Measurements from ENCODE around the gene SH2D2A. TPM values are rescaled to one million over a fixed set of nuclear protein-coding genes. Genes with fewer than 3 reads are reported as not detected.
A peak's percentile ranks its signal among the peaks of the same experiment; 100 is the strongest.

Gene SH2D2A
- total RNA-seq, 1 donor from 2014 or later, result 0.78 TPM

DNA sequence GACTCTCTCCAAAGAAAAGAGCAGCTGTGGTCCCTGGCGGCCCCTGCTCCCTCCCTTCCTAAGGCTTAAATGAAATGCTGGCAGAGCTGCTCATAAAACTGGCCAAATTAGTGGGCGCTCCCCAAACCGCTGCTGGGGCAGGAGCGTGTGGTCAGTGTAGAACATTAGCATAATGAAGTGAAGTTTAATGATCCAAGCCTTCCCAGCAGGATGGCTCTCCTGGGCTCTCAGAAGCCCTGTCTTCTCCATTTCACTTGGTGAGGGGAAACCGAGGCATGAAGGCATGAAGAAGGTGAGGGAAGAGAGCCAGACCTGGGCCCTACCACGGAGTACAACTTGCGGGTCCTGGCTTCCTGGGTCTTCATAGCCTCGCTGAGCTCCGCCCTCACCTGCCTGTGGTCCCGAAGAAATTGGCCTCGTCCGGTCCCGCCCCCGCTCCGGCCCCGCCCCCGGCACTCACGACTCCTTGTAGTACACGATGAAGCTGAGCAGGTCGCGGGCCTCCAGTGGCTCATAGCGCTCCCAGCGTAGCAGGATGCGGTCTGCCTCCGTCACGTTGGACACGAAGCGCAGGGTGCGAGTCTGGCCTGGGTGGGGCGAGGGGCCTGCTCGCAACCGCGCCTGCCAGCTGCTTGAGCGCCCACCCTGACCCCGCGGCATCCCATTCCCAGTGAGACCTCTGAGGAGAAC lies 32.0 kb upstream of the SH2D2A start:
- no peak for ATAC-seq

GRCh38 chr1:156847591-156848460 lies 31.2 kb upstream of the SH2D2A start:
- DNase-seq (ENCODE audit: low spot score) (no peak), ATAC-seq (no peak)

More for the DNA sequence above, 32.0 kb upstream of the SH2D2A start:
- DNase-seq (ENCODE audit: low spot score), result no peak

DNA sequence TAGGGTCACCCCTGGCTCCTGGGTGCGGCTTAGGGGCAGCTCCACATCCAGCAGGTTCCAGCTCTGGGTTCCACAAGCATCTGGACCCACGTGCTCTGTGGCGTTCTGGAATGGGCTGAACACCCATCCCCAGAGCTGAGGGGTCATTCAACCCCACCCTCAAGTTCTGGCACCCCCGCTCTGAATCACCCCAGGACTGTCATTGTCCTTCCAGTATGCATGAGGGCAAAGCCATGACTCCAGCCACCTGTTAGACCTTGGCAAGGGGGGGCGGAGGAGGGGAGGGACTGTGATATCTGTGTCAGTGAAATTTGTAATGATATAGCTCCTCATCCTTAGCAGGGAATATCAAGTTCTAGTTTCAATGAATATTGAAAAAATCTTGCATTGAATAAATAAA lies 30.0 kb upstream of the SH2D2A start:
- no peak for DNase-seq (ENCODE audit: low spot score)
- no peak for ATAC-seq

GRCh38 chr1:156845953-156846545 lies 29.4 kb upstream of the SH2D2A start:
- DNase-seq (ENCODE audit: low spot score) (no peak), ATAC-seq (no peak)

DNA sequence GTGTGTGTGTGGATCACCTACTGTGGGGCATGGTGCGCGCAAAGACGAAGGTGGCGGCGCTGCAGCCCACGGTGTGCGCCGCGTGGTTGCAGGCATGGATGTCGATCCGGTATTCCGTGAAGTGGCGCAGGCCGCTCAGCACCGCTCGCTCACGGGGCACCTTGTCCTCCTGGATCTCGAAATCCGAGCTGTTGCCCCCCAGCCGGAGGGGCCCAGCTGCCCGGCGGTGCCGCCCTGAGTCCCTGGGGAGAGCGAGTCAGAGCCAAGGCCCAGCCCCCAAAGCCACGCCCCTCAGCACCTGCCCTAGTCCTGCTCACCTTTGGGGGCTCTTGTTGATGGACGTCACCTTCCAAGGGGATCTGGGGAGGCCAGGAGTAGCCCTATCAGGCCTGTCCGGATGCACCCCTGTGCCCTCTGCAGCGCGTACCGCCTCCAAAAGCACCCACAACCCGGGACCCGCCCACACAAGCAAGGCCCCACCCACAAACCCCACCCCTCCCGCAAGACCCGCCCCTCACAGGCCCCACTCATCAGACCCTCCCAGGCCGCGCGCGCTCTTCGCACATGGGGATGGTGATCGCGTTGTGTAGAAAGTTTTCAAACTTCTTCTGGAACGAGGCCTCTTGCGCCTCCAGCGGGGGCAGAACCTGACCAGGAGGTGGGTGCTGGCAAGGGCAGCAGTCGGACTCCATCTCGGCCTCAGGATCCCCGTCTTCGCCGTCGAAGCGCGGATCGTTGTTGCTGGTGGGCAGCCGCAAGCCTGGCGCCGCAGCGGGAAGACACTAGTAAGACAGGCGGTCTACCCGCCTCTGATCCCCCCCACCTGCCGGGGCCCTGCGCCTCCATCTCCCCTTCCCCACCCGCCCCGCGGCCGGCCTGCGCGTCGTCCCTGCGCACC lies 28.7 kb upstream of the SH2D2A start:
- DNase-seq (ENCODE audit: low spot score), result no peak
- ATAC-seq, result no peak

DNA sequence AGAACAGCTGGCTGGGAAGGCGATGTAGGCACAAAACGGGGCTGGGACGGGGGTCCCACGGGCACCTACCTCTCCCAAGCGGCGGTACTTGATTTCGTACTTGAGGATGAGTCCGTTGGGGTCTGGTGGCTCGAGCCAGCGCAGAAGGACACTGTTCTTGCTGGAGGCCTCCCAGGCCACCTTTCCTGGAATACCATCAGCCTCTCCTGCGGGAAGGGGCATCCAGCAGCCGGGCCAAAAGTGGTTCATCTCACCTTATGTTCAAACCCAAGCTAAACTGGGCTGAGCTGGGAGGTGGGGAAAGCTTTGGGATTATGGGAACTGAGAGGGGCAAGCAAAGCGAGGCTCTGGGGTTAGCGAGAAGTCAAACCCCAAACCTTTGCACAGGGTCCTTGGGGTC lies 28.0 kb upstream of the SH2D2A start:
- DNase-seq (ENCODE audit: low spot score) (no peak), ATAC-seq (no peak)

DNA sequence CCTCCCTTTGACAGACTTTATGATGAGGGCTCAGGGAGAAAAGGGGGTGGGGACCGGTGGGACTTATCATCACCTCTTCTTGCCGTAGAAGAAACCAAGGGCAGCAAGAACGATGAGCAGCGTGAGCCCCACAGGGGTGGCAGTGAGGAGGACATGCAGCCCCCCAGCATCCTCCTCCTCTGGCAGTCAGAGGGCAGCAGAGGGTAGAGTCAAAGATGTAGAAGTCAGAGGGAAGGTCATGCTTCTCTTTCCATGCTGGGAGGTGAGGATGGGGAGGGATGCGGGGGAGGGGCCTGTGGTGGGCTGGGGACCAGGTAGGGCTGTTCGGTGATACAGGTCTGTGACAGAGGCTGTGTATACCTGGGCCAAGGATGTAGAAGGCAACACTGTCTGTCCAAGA lies 27.5 kb upstream of the SH2D2A start:
- no peak for ATAC-seq
- no peak for DNase-seq (ENCODE audit: low spot score)

DNA sequence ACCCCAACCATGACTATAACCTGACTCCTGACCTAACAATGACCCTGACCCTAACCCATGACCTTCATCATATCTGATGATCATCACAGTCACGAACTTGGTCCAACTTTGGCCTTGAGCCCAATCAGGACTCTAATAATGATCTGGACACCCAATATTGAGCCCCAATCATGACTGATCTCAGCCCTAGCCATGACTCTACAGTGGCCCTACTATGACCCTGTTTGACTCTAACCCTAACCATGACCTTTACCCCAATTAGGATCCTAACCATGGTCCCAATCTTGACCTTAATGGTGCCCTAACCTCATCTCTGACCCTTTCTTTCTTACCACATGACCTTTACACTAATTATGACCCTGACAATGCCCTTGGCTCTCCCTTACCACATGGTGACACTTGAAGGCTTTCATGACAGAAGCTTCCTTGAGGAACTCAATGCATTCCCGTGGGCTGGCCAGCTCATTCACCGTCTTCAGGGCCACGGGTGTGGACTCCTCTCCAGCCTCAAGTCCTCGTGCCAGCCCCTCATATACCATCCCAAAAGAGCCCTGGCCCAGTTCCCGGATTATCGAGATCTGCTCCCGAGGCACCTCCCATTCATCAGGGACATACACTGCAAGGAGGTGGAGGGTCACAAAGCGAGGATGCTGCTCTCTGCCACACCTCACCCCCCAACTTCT lies 26.1 kb upstream of the SH2D2A start:
- ATAC-seq (no peak), DNase-seq (ENCODE audit: low spot score) (no peak)

GRCh38 chr1:156841295-156841855 lies 24.7 kb upstream of the SH2D2A start:
- DNase-seq (ENCODE audit: low spot score) (no peak), ATAC-seq (no peak)

GRCh38 chr1:156840898-156841279 lies 24.2 kb upstream of the SH2D2A start:
- DNase-seq (ENCODE audit: low spot score) (no peak), ATAC-seq (no peak)

GRCh38 chr1:156840186-156840897 lies 23.7 kb upstream of the SH2D2A start:
- ATAC-seq (no peak), DNase-seq (ENCODE audit: low spot score) (no peak)

DNA sequence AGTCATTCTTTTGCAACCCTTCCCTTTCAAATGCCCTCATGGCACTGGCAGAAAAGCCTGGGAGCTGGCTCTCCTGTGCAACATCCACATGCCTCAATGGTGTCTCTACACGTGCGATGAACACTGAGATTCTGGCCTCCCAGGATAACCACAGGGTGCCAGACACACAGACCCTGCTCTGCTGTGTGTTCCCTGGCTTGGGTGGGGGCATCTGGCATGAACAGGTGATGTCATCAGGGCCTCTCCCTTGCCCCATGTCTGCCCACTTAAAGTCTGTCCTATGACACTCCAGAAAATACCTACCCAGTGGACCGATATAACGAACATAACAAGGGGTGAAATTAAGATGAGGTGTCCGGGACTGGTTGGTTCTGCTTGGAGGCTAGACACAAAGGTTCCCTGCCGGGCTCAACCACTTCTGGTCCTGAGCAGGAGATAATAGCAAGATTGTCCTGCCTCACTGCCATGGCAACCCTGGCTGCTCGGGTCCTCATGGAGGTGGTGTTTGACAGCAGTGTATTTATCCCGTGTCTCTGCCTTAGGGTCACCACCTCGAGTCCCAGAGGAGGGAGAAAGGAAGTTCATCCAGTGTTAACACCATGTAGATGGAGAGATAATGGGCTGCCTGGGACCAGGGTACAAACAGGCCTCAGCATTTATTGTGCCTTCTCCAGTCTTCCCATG lies 22.9 kb upstream of the SH2D2A start:
- DNase-seq (ENCODE audit: low spot score), result no peak
- no peak for ATAC-seq

DNA sequence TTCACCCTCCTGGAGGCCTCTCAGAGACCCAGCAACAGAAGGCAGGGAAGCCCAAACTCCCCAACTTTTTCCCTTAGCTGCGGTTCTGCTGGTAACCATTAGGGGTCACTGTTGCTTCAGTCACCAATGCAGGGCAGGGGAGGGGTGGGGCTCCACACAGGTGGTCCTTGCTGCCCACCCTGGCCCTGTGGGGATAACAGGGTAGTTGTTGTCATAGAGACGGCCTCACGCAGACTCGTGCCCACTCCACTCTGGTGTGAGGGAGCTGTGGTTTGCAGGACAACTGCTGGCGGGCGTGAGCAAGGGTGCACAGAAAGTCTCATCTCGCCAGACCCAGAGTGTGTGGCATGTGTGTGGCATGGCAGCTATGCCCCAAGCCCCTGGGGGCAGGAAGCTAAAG lies 22.3 kb upstream of the SH2D2A start:
- DNase-seq (ENCODE audit: low spot score) (no peak), ATAC-seq (peak; percentile 84)

DNA sequence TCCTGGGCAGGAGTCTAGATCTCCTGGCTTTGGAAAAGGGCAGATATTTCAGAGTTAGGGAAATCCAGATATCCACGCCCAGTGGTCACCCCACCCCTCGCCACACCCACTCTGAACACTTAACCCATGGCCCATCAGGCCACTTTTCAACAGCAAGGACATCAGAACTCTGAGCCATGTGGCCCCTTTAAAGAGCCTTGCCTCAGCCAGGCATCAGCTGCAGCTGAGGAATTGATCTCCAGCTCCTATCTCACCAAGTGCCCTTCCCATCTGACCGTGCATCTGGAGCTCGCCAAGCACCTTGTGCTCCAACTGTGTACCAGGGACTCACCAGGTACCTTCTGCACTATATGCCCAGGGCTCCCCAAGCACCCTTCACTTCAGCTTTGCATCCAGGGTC lies 20.2 kb upstream of the SH2D2A start:
- ATAC-seq (no peak), DNase-seq (ENCODE audit: low spot score) (no peak)

DNA sequence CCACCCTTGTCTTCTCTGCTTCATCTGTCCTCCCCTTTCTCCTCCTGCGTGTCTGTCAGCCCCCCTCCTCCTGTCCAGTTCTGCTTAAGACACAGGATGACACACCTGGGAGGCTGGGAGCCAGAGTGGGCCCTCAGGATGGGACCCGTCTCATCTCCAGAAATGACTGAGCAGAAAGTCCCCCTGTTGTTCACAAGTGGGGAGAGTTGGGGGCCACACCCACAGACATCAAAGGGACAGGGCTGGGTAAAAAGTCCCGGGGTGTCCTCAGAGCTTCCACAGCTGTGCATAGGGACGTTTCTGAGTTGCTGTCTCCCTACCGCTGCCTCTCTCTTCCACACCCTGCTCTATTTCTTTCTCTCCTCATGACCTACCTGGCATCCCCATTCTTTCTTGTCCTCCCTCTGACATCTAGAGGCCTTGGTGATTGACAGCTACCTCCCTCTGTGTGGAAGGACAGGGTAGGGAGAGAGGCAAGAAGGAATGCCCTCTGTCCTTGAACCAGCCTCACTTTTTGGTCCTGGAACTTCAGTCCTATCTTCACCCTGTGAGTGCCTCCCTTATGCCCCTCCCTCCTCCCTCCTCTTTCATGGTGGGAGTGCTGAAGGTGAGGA lies 19.5 kb upstream of the SH2D2A start:
- ATAC-seq (no peak), DNase-seq (ENCODE audit: low spot score) (no peak)

GRCh38 chr1:156834322-156834721 lies 17.7 kb upstream of the SH2D2A start:
- no peak for ATAC-seq
- DNase-seq (ENCODE audit: low spot score), result no peak

DNA sequence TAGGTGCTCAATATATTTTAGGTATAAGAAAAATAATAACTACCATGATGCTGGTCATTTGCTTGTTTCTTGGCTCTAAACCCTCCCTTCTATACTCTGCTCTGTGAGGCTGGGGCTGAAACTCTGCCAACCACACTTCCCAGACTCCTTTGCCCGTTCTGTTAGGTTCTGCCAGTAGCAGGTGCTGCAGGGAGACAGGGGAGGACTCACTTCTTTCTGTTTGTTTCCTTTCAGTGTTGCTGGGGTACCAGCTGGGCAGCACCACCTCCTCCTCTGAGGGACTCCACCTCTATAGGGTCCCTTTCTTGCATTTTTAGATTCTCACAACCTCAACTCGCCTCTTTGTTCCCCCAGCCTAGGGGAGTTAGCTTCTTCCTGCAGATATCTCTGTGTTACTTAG lies 17.0 kb upstream of the SH2D2A start:
- ATAC-seq (no peak), DNase-seq (ENCODE audit: low spot score) (no peak)

DNA sequence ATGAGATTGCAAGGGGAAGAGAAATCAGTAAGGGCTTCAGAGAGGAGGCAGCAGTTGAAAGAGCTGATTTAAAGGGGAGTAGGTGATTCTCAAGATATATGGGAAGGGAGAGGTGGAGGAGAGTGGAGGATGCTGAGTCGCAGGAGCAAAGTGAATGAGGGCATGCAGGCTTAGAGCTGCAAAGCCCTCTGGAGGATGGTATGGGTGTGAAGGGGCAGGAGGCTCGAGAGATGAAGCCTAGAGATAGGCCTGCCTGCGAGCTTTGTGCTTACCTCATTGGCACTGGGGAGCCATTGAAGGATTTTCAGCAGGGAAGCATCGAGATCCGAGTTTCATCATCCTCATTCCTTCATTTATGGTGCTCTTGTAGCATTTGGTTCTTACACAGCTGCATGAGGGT lies 15.8 kb upstream of the SH2D2A start:
- ATAC-seq, result no peak
- DNase-seq (ENCODE audit: low spot score), result no peak
